ENCODE measurements around the gene MYO1E.

DNA sequence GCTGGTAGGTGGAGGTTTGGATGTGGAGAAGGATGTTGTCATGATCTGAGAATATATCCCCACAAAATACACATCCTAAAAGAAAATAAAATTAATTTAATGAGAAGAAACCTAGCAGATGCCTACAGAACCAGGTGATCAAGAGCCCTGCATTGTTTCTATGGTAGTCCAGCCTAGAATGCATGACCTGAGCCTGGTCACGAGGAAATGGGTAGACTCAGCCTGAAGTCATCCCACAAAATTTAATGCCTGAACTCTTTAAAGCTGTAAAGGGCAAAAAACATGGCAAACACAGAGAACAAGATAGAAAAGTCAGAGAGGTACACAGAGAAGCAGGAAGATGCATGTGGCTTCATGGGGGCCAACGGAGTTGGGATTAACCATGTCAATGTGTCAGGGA, 130.0 kb downstream of the MYO1E start:
- TF ChIP-seq, protein P1, sequence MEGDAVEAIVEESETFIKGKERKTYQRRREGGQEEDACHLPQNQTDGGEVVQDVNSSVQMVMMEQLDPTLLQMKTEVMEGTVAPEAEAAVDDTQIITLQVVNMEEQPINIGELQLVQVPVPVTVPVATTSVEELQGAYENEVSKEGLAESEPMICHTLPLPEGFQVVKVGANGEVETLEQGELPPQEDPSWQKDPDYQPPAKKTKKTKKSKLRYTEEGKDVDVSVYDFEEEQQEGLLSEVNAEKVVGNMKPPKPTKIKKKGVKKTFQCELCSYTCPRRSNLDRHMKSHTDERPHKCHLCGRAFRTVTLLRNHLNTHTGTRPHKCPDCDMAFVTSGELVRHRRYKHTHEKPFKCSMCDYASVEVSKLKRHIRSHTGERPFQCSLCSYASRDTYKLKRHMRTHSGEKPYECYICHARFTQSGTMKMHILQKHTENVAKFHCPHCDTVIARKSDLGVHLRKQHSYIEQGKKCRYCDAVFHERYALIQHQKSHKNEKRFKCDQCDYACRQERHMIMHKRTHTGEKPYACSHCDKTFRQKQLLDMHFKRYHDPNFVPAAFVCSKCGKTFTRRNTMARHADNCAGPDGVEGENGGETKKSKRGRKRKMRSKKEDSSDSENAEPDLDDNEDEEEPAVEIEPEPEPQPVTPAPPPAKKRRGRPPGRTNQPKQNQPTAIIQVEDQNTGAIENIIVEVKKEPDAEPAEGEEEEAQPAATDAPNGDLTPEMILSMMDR (IDR thresholded peaks at IDR 0.05), result no peak
- no peak for TF ChIP-seq POLR2A (IDR thresholded peaks at IDR 0.05)
- no peak for TF ChIP-seq POLR2AphosphoS5 (IDR thresholded peaks at IDR 0.05)

Data from prostate gland (tissue), 2 donors.